ENCODE results near the gene PPP4R4.
"Not testable (repeated sequence)": the region's sequence is repeated elsewhere in the genome, so short reads cannot be mapped to it uniquely, and the experiment has no call there.

The PPP4R4 gene

GRCh38 chr14:94144765-94145164 lies 29.4 kb upstream of the PPP4R4 start:
- DNase-seq: no peak

GRCh38 chr14:94145902-94146527 lies 28.1 kb upstream of the PPP4R4 start:
- DNase-seq: no peak

GRCh38 chr14:94152676-94153075 lies 21.4 kb upstream of the PPP4R4 start:
- no peak for DNase-seq

- no peak for DNase-seq
Measured at GRCh38 chr14:94153750-94154342, 20.3 kb upstream of the PPP4R4 start.

- not testable (repeated sequence) for DNase-seq
Measured at GRCh38 chr14:94156143-94156542, 18.0 kb upstream of the PPP4R4 start.

- no peak for DNase-seq
Measured at GRCh38 chr14:94157197-94157596, 16.9 kb upstream of the PPP4R4 start.

- peak; percentile 65 for DNase-seq
Measured at GRCh38 chr14:94158239-94158883, 15.8 kb upstream of the PPP4R4 start.

GRCh38 chr14:94161058-94161457 lies 13.1 kb upstream of the PPP4R4 start:
- DNase-seq: peak; percentile 29

GRCh38 chr14:94161981-94162380 lies 12.1 kb upstream of the PPP4R4 start:
- peak; percentile 19 for DNase-seq

GRCh38 chr14:94162466-94162865 lies 11.7 kb upstream of the PPP4R4 start:
- no peak for DNase-seq

- peak; percentile 16 for DNase-seq
Measured at GRCh38 chr14:94163796-94164195, 10.3 kb upstream of the PPP4R4 start.

- DNase-seq: no peak
Measured at GRCh38 chr14:94164685-94165431, 9.3 kb upstream of the PPP4R4 start.

- DNase-seq: no peak
Measured at GRCh38 chr14:94165744-94166143, 8.4 kb upstream of the PPP4R4 start.

- no peak for DNase-seq
Measured at GRCh38 chr14:94170136-94170535, 4.0 kb upstream of the PPP4R4 start.

GRCh38 chr14:94171208-94171607 lies 2.9 kb upstream of the PPP4R4 start:
- DNase-seq: no peak

GRCh38 chr14:94172545-94172944 lies 1.6 kb upstream of the PPP4R4 start:
- DNase-seq: no peak

- DNase-seq: peak; percentile 31
Measured at GRCh38 chr14:94173471-94173884, 644 bp upstream of the PPP4R4 start.

- no peak for DNase-seq
Measured at GRCh38 chr14:94174604-94175010, 485 bp downstream of the PPP4R4 start.

GRCh38 chr14:94175011-94175745 lies 1.1 kb downstream of the PPP4R4 start:
- DNase-seq: peak; percentile 19

- no peak for DNase-seq
Measured at GRCh38 chr14:94175747-94176146, 1.6 kb downstream of the PPP4R4 start.

GRCh38 chr14:94176808-94177207 lies 2.7 kb downstream of the PPP4R4 start:
- no peak for DNase-seq

GRCh38 chr14:94177806-94178205 lies 3.7 kb downstream of the PPP4R4 start:
- DNase-seq: no peak

- no peak for DNase-seq
Measured at GRCh38 chr14:94179244-94179643, 5.1 kb downstream of the PPP4R4 start.
